ENCODE results near the gene FRMPD4. TPM values are rescaled to one million over a fixed set of nuclear protein-coding genes. Genes with fewer than 3 reads are reported as not detected.
"Not testable (repeated sequence)": the region's sequence is repeated elsewhere in the genome, so short reads cannot be mapped to it uniquely, and the experiment has no call there.

Gene FRMPD4
- total RNA-seq = not detected

- no peak for ATAC-seq
Observed at GRCh38 chrX:12138361-12139313, at the start of gene FRMPD4. Gene FRMPD4 (plus strand): TSS chrX:12138473. CDS start chrX:12138972, 499 bp downstream.

- no peak for ATAC-seq
Observed at GRCh38 chrX:12089740-12090139, 48.5 kb upstream of the FRMPD4 start.

DNA sequence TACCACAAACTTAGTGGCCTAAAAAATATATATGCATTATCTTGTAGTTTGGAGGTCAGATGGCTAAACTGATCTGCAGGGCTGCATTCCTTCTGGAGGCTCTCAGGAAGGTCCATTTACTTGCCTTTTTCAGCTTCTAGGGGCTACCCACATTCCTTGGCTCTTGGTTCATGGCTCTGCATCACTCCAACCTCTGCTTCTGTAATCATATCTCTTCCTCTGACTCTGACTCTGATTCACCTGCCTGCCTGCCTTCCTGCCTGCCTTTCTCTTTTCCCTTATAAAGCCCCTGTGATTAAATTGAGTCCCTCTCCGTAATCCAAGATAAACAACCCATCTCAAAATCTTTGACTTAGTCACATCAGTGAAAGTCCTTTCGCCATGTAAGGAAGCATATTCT, 25.0 kb upstream of the FRMPD4 start:
- ATAC-seq = no peak

- no peak for ATAC-seq
Observed at GRCh38 chrX:12115377-12115776, 22.9 kb upstream of the FRMPD4 start.

- ATAC-seq = no peak
Observed at GRCh38 chrX:12118134-12118533, 20.1 kb upstream of the FRMPD4 start.

- no peak for ATAC-seq
Observed at GRCh38 chrX:12128017-12128416, 10.3 kb upstream of the FRMPD4 start.

- no peak for ATAC-seq
Observed at GRCh38 chrX:12137951-12138360, 317 bp upstream of the FRMPD4 start.

- no peak for ATAC-seq
Observed at GRCh38 chrX:12139934-12140611, 1.8 kb downstream of the FRMPD4 start.

DNA sequence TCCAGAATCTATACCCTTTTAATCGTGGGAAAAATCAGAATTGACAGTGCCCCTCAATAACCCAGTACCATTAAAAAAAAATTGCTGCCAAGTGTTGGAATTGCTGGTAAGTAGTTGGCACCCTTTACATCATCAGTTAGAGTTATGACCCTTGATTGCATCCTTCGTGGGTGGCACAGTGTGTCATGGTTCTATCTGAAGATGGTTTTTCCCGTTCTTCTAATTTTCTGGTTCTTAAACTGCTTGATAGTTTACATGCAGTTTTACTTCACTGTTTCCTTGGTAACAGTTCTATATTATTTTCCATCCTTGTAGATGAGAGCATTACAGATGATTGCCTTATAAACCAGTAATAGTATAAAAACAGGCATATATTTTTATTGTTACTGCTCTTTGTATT, 3.2 kb downstream of the FRMPD4 start:
- ATAC-seq = no peak

DNA sequence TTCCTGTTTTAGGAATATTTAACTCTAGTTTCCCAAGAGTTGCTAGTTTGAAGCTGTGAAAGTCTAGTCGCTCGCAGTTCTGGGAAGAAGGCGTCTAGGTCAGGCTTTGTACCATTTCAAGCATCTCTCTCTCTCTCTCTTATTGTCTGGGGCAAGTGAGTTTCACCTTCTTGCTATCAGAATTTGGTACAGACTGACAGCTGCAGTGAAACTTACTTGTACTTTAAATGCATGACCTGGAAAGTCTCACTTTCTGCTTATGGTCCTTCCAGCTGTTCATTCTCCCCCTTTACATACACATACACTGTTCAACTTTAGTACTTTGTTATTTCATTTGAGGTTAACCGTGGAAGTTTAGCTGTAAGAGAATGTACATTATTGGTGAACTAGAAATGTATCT, 4.4 kb downstream of the FRMPD4 start:
- no peak for ATAC-seq

DNA sequence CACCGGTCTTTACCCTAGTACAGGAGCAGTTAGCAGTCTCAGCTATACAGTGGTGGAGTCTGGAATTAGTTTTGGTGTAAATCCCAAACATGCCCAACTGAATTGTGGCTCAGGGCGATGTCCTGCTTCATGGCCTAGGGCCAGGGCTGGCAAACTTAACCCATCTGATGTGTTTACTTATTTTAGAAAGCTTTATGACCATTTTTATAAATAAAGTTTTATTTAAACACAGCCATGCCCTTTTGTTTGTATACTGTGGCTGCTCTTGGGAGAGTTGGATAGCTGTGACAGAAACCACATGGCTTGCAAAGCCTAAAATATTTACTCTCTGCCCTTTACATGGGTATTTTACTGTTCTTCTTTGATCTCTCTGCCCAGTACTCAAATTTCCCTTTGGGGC, 7.1 kb downstream of the FRMPD4 start:
- ATAC-seq = no peak

DNA sequence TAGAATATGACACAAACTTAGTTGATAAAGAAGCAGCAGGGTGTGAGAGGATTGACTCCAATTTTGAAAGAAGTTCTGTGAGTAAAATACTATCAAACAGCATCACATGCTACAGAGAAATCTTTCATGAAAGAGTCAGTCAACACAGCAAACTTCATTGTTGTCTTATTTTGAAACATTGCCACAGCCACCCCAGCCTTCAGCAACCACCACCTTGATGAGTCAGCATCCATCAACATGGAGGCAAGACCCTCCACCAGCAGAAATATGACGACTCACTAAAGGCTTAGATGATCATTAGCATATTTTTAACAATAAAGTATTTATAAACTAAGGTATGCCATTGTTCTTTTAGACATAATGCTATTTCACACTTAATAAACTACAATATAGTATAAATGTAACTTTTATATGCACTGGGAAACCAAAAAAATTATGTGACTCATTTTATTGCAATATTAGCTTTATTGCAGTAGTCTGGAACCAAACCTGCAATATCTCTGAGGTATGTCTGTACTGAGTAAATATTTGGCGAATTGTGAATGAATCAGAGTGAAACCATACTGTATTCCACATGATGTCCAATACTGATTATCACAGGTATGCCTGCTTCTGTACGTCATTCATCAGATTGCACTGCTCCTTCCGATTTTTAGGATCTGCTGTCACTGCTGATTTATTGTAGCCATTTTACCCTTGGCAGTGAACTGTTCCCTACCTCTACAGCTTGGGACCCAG, 11.6 kb downstream of the FRMPD4 start:
- no peak for ATAC-seq

GRCh38 chrX:12153317-12153716, 15.0 kb downstream of the FRMPD4 start:
- ATAC-seq = no peak

- no peak for ATAC-seq
Observed at GRCh38 chrX:12153741-12154140, 15.5 kb downstream of the FRMPD4 start.

- ATAC-seq = no peak
Observed at GRCh38 chrX:12159799-12160198, 21.5 kb downstream of the FRMPD4 start.

DNA sequence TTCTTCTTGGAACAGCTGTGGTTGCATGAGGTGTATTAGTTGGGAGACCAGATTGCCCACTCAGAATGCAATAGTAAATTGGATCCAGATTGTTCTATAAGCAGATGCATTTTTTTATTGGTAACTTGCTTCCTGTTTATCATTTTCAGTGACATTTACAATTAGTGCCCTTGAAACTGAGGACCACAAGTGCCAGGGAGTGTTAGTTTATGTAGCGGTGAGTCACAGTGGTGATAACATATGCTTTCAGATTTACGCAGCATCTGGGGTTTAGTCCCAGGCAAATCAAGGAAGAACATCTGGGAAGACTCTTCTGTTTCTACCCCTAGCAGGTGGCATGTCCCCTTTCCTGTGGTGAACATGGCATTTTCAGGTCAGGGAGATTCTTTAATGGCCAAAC, 24.1 kb downstream of the FRMPD4 start:
- ATAC-seq = no peak

GRCh38 chrX:12164180-12164579, 25.9 kb downstream of the FRMPD4 start:
- ATAC-seq = not testable (repeated sequence)

DNA sequence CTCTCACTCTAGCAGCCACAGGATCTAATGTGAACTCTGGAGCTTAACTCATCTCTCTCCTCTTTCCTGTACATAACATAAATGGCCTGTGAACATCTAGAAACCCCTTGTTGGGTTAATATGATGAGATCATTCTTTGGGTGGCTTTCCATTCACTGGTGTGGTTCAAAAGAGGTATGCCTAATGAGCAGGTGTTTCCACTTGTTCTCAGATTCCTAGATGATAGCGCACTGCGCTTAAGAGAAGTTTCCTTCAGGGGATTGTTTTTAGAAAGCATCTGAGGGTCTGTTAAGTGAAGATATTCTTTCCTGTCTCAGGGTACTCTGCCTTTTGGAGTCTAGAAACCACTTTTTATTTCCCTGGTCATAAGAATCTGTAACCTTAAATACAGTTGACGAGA, 32.5 kb downstream of the FRMPD4 start:
- ATAC-seq = no peak

- no peak for ATAC-seq
Observed at GRCh38 chrX:12174358-12174757, 36.1 kb downstream of the FRMPD4 start.

DNA sequence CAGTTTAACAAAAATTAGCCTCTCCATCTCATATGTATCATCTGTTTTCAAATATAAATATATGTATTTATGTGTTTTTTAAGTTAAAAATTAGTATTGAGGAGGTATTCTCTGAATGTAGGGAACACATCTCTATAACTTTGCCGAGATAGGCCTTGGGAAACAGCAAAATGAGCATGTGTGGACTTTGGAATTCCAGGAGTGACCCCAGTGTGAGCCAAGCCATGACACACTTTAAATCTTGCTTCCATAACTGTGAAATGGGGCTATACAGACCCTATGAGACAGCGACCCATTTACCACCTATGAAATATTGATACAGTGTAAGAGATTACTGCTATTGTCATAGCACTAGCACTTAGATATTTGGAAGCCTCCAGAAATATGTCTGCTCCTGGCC, 58.8 kb downstream of the FRMPD4 start:
- ATAC-seq = no peak

- ATAC-seq = no peak
Observed at GRCh38 chrX:12206413-12206812, 68.1 kb downstream of the FRMPD4 start.

- no peak for ATAC-seq
Observed at GRCh38 chrX:12210196-12210815, 72.0 kb downstream of the FRMPD4 start.

DNA sequence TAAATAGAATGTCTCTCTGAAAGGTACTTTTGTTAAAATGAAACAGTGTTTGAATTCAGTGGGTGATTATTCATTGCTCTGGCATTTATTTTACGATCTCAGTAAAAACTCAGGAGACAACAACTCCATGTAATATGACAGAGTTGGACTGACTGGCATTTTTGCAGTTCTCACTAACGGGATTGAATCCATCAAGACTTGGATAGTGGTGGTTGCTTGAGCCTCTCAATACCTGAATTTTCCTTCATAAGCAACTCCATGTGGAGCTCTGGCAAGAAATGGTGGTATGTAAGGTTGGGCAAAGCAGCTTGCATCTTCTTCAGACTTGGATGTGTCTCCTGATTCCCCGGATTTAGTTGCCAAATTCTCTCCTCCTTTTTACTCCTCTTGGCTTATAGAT, 72.7 kb downstream of the FRMPD4 start:
- no peak for ATAC-seq

Measured in esophagus mucosa (tissue), 1 donor.